Measurements from ENCODE around the gene LFNG. TPM values are rescaled to one million over a fixed set of nuclear protein-coding genes. Genes with fewer than 3 reads are reported as not detected.

LFNG gene
- total and polyA plus RNA-seq, 2 of the 13 experiments (the other 11 are each of a cell fraction or from before 2014, with no cell fraction given), result 0.44 to 1.5 TPM

DNA sequence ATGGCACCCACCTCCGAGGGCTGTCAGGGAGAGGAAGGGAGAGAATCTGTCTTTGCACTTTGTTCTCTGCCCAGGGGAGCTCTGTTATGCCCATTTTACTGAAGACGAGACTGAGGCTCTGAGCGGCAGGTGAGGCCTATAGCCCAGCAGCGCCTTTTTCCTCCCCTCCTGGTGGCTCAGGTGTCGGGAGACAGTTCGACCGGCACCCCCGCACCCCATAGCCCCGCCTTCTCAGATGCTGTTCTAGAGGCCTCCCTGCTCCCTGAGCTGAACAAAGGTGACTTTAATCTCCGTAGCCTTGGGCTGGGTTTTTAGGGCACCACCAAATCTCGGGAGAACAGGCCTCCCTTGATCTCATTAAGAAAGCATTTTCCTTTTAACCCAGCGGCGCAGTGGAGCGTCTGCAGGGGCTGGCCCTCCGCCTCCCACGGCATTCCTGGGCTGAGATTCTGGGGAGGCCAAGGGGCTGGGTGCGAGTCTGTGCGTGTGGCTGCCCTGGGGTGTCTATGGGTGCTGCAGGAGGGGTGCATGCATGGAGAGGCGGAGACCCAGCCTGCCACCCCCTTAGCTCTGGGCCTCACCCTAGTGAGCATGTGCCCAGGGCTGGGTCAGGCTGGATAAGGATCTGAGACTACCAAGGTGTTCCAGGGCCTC is 3.3 kb downstream of the LFNG start (continued):
- no peak for TF ChIP-seq ETS1 (CRISPR knock-in tag; IDR thresholded peaks at IDR 0.05)
- TF ChIP-seq NAIF1 (CRISPR knock-in tag; IDR thresholded peaks at IDR 0.05; ENCODE audit: borderline replicate concordance), result no peak
- TF ChIP-seq ARNT (IDR thresholded peaks at IDR 0.05), result no peak
- TF ChIP-seq RCOR2 (CRISPR knock-in tag; IDR thresholded peaks at IDR 0.05), result peak; percentile 37
- TF ChIP-seq ZNF441 (CRISPR knock-in tag; IDR thresholded peaks at IDR 0.05; ENCODE audit: borderline replicate concordance), result no peak
- TF ChIP-seq POGK (CRISPR knock-in tag; conservative IDR thresholded peaks at IDR 0.05), result no peak
- TF ChIP-seq RXRB (CRISPR knock-in tag; IDR thresholded peaks at IDR 0.05; ENCODE audit: borderline replicate concordance), result no peak
- TF ChIP-seq MXD3 (CRISPR knock-in tag; IDR thresholded peaks at IDR 0.05), result no peak
- TF ChIP-seq HNRNPK (IDR thresholded peaks at IDR 0.05; ENCODE audit: low read depth, low read length, poor library complexity, severe bottlenecking), result no peak
- TF ChIP-seq SAFB2 (CRISPR knock-in tag; IDR thresholded peaks at IDR 0.05; ENCODE audit: borderline replicate concordance, low read depth), result no peak
- no peak for TF ChIP-seq GABPA (IDR thresholded peaks at IDR 0.05; ENCODE audit: low read depth, low read length)
- no peak for TF ChIP-seq GABPA (CRISPR knock-in tag; IDR thresholded peaks at IDR 0.05; ENCODE audit: low read depth)
- TF ChIP-seq KDM5B (CRISPR knock-in tag; IDR thresholded peaks at IDR 0.05; ENCODE audit: borderline replicate concordance), result no peak
- no peak for TF ChIP-seq DR1 (CRISPR knock-in tag; IDR thresholded peaks at IDR 0.05)
- no peak for TF ChIP-seq SRSF9 (IDR thresholded peaks at IDR 0.05; ENCODE audit: borderline replicate concordance, insufficient read depth, low read depth, low read length, poor library complexity, severe bottlenecking)
- no peak for TF ChIP-seq SRSF1 (optimal IDR thresholded peaks at IDR 0.05; ENCODE audit: low read depth, low read length)
- TF ChIP-seq ZNF484 (CRISPR knock-in tag; IDR thresholded peaks at IDR 0.05; ENCODE audit: borderline replicate concordance, low read depth), result no peak
- TF ChIP-seq, protein P1, sequence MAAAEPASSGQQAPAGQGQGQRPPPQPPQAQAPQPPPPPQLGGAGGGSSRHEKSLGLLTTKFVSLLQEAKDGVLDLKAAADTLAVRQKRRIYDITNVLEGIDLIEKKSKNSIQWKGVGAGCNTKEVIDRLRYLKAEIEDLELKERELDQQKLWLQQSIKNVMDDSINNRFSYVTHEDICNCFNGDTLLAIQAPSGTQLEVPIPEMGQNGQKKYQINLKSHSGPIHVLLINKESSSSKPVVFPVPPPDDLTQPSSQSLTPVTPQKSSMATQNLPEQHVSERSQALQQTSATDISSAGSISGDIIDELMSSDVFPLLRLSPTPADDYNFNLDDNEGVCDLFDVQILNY (CRISPR knock-in tag; conservative IDR thresholded peaks at IDR 0.05), result no peak
- 0 out of 2 replicates have a peak, but pooled peaks have one; percentile 26 for TF ChIP-seq ZNF280B (CRISPR knock-in tag; IDR thresholded peaks at IDR 0.05; ENCODE audit: borderline replicate concordance)
- no peak for TF ChIP-seq HBP1 (CRISPR knock-in tag; IDR thresholded peaks at IDR 0.05; ENCODE audit: low read depth)

All from HepG2 (cell line).